Motor neuron (in vitro differentiated cells): Measurements from ENCODE around the gene NANOGP8. TPM values are rescaled to one million over a fixed set of nuclear protein-coding genes. Genes with fewer than 3 reads are reported as not detected.
"Not testable (repeated sequence)": the region's sequence is repeated elsewhere in the genome, so short reads cannot be mapped to it uniquely, and the experiment has no call there.

ENCODE experiments used
- ATAC-seq, 8 experiments: fragments of 200-7000 bp; cut with Tn5 transposase; replicated peaks in 6 of 8; 2 replicates each; pipeline ENCODE4 v1.8.0; 2021; ENCODE audit warnings: mild to moderate bottlenecking in 8 of 8, moderate library complexity in 8 of 8
- H3K27ac ChIP-seq, 2 donors: fragments of 250-450 bp; sonication (Bioruptor Pico); 2 replicates each; pipeline ENCODE4 v1.9.0; 2021; ENCODE audit warnings: antibody characterized with exemption in 2 of 2, mild to moderate bottlenecking in 2 of 2, moderate library complexity in 1 of 2
- H3K4me1 ChIP-seq, 2 donors: fragments of 250-450 bp; sonication (Bioruptor Pico); replicated peaks in 1 of 2; 2 replicates each; pipeline ENCODE4 v1.6.1; 2021; ENCODE audit warnings: antibody characterized with exemption in 2 of 2, mild to moderate bottlenecking in 2 of 2, moderate library complexity in 1 of 2
- H3K4me3 ChIP-seq, 5 donors: fragments of 250-450 bp; sonication (Bioruptor Pico); 2 replicates each; pipeline ENCODE4 v1.9.0; 2021; ENCODE audit warnings: antibody characterized with exemption in 5 of 5, mild to moderate bottlenecking in 5 of 5, moderate library complexity in 4 of 5
- WGBS, 10 experiments: fragments of 450-650 bp; shearing (Covaris generic); methylation state at CpG; one replicate each; pipeline ENCODE4 v1.0.0; 2022; 5-methylcytosine and 5-hydroxymethylcytosine counted together
- in situ Hi-C, 9 experiments: fragments of 400-800 bp; cut with MboI; loops; one replicate each; pipeline ENCODE4 v1.15.0; 2021; ENCODE audit warnings: low sequenced_read_pairs in 9 of 9, low pct_unique_long_range_greater_than_20kb in 2 of 9; ENCODE audit not compliant: unreplicated experiment in 9 of 9
- total RNA-seq, 8 experiments: library from RNA; unstranded; fragments of 300-600 nt; gene quantifications; 2 replicates each; pipeline versions ENCODE4 v1.2.3 to v1.2.4, GENCODE V29; 2022

NANOGP8 gene
- total RNA-seq, 8 experiments from 2014 or later = 0.87 to 1.1 (median 0.97) TPM; not detected in 4

- Histone ChIP-seq H3K4me1 (peaks cover 0 to 2% of the 10 kb centered on the region in 2 donors), H3K4me3 (no peak overlapping the region), H3K27ac (no peak overlapping the region)
- 41 to 100% (median 88%) methylated on average over 1 to 2 of the region's 2 CpGs; no CpG with 5 or more reads in 3 of the 10 experiments for WGBS, 10 experiments
- no peak for ATAC-seq
- in situ Hi-C loops = loop anchor here in 2 of 9 experiments (25.0 kb wide), 2 partner anchors 198 to 348 kb away; no protein-coding TSS in a partner anchor
Measured at GRCh38 chr15:35089551-35089950, 4.5 kb upstream of the NANOGP8 start.

DNA sequence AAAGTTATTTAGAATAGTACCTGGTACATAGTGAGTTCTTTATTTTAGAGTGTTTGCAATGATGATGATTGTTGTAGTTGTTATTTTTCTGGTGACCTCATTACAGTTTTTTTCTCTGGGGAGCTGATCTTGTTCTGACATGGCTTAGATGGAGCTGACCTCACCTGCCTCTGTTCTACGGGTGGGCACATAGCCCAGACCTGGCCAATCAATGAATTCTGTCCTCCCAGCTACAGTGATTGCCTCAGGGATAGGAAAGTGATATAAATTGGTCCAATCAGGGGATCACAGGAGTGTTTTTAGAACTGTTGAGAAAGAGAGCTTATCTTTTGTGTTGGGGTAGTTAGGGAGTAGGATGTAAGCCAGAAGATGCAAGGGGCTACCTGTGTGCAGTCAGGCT, 3.2 kb upstream of the NANOGP8 start:
- Histone ChIP-seq H3K4me1 (peaks cover 0 to 2% of the 10 kb centered on the region in 2 donors), H3K27ac (no peak overlapping the region), H3K4me3 (no peak overlapping the region)
- ATAC-seq = no peak
- WGBS, 10 experiments = 80 to 100% methylated on average over 1 of the region's 1 CpG; no CpG with 5 or more reads in 8 of the 10 experiments
- in situ Hi-C loops = loop anchor here in 2 of 9 experiments (25.0 kb wide), 2 partner anchors 199 to 349 kb away; no protein-coding TSS in a partner anchor

DNA sequence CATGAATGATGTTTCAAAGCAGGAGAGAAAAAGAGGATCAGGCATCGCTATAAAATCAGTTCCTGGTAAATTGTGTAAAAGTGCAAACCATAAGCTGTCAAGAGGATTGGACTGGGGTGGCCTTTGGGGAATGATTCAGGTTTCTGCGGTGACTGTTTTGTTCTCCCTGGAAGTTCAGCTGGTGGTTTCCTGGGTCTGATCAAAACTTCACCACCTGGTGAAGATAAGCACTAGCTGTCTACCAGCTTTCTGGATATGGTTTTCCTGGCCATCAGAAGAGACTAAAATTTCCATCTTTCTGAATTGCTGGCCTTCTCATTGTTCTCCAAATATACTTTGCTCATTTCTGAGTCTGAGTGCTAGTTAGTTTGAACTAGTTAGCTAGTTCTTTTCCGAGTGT, 2.7 kb upstream of the NANOGP8 start:
- ATAC-seq = no peak
- WGBS, 10 experiments = 88 to 100% (median 93%) methylated on average over 1 to 3 of the region's 3 CpGs; no CpG with 5 or more reads in 4 of the 10 experiments
- in situ Hi-C loops = loop anchor here in 2 of 9 experiments (25.0 kb wide), 2 partner anchors 200 to 350 kb away; no protein-coding TSS in a partner anchor
- Histone ChIP-seq H3K27ac (no peak overlapping the region), H3K4me3 (no peak overlapping the region), H3K4me1 (peaks cover 0 to 2% of the 10 kb centered on the region in 2 donors)

GRCh38 chr15:35082371-35083348, 2.4 kb downstream of the NANOGP8 start:
- H3K4me3 ChIP-seq, ATAC-seq, H3K4me1 ChIP-seq, H3K27ac ChIP-seq: not testable (repeated sequence)
- WGBS, 10 experiments = 60 to 100% (median 88%) methylated on average over 1 to 9 of the region's 36 CpGs; no CpG with 5 or more reads in 4 of the 10 experiments
- in situ Hi-C loops = loop anchor here in 2 of 9 experiments (25.0 kb wide), 2 partner anchors 205 to 355 kb away; no protein-coding TSS in a partner anchor

- H3K27ac ChIP-seq, H3K4me3 ChIP-seq, ATAC-seq, H3K4me1 ChIP-seq: not testable (repeated sequence)
- WGBS, 10 experiments = no CpG with 5 or more reads among the region's 45 CpGs
- in situ Hi-C loops = loop anchor here in 2 of 9 experiments (25.0 kb wide), 2 partner anchors 206 to 356 kb away; no protein-coding TSS in a partner anchor
Measured at GRCh38 chr15:35081626-35082365, 3.3 kb downstream of the NANOGP8 start.

GRCh38 chr15:35080226-35080625, 4.9 kb downstream of the NANOGP8 start:
- no peak for ATAC-seq
- in situ Hi-C loops = loop anchor here in 2 of 9 experiments (25.0 kb wide), 2 partner anchors 207 to 357 kb away; no protein-coding TSS in a partner anchor
- Histone ChIP-seq H3K4me1 (no peaks in the 10 kb centered on the region), H3K4me3 (no peak overlapping the region), H3K27ac (no peak overlapping the region)
- 40 to 100% (median 90%) methylated on average over 1 to 2 of the region's 2 CpGs; no CpG with 5 or more reads in 1 of the 10 experiments for WGBS, 10 experiments

DNA sequence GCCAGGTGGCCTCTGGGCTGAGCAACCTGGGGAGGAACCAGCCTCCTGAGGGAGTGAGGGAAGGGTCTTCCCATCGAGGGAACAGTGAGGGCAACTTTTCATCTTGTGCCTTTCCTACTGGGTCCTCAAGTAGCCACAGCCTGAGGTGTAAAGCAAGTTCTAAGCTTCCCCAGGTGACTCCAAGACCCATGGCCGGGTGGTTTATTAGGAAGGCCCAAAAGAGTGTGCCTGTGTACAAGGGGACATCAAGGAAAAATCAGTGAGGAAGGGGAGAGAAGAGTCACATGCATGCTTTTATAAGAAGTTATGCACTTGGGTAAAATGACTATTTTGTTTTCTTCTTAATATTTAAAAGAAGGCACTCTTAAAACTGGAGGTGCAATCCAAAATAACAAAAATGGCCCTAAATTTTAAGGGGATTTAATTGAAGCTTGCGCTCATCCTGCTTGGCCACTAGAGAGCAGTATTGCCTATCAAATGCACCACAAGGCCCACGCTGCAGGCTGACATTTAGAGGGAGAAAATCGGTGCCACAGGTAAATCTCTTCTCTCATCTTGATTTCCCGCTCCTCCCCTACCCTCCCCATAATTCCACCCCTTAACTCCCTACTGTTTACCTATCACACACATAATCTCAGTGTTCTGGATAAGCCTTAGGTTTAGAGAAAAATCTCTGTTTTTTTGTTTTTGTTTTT, 6.7 kb downstream of the NANOGP8 start:
- in situ Hi-C loops = loop anchor here in 3 of 9 experiments (10.0 to 25.0 kb wide), 3 partner anchors 209 to 366 kb away; no protein-coding TSS in a partner anchor
- no peaks in the 10 kb centered on the region for H3K4me1 ChIP-seq
- ATAC-seq = peak in 6 of 8 experiments; percentile 33 to 70 (median 46)
- no peak overlapping the region for H3K4me3 ChIP-seq
- 0 to 61% (median 39%) methylated on average over 1 to 6 of the region's 6 CpGs; no CpG with 5 or more reads in 2 of the 10 experiments for WGBS, 10 experiments
- H3K27ac ChIP-seq = no peak overlapping the region

DNA sequence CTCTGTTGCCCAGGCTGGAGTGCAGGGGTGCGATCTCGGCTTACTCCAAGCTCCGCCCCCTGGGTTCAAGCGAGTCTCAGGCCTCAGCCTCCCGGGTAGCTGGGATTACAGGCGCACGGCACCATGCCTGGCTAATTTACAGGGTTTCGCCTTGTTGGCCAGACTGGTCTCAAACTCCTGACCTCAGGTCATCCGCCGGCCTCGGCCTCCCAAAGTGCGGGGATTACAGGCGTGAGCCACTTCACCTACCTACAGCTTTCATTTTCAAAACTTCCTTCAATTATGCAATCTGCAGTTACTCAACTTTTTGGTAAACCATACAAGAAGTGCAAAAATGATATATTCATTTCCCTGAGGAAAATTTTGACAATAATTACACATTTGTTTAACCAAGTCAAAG, 14.0 kb downstream of the NANOGP8 start:
- 90 to 100% (median 94%) methylated on average over 2 to 9 of the region's 13 CpGs; no CpG with 5 or more reads in 1 of the 10 experiments for WGBS, 10 experiments
- in situ Hi-C loops = loop anchor here in 1 of 9 experiments (10.0 kb wide), 1 partner anchor 374 kb away; no protein-coding TSS in a partner anchor
- no peak for ATAC-seq
- H3K27ac ChIP-seq = no peak overlapping the region
- no peak overlapping the region for H3K4me3 ChIP-seq
- H3K4me1 ChIP-seq = peaks cover 6 to 26% of the 10 kb centered on the region in 2 donors

DNA sequence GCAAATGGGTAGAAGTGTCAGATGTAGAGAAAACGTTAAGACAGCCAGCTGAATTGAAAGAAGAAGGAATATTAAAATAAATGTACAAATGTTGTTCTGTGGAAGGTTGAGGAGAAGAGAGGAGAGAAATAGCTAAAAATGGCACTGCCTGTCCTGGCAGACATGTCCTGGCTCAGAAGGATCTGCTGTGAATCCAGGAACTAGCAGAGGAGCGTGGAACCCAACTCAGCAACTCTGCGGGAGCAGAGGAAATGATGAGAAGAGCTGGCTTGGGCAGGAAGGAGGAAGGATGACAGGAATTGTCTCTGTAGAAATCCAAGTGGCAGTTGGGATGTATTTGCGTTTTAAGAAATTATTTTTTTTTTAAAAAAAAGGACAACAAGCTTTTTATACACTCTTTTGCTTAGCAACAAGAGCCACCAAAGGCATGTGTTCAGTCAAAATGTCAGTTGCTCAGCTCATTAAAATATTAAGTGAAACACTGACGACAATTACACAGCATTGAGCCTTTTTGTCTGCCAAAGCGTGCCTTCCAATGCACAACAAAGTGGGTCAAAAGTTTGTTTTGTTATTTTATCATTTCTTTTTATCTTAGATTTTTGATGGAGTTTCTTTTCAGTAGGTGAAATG, 16.1 kb downstream of the NANOGP8 start:
- in situ Hi-C loops = no loop called here
- Histone ChIP-seq H3K27ac (no peak overlapping the region), H3K4me1 (peaks cover 6 to 26% of the 10 kb centered on the region in 2 donors), H3K4me3 (no peak overlapping the region)
- ATAC-seq = peak in 1 of 8 experiments; percentile 18
- WGBS, 10 experiments = 41 to 88% (median 78%) methylated on average over 3 to 6 of the region's 6 CpGs

DNA sequence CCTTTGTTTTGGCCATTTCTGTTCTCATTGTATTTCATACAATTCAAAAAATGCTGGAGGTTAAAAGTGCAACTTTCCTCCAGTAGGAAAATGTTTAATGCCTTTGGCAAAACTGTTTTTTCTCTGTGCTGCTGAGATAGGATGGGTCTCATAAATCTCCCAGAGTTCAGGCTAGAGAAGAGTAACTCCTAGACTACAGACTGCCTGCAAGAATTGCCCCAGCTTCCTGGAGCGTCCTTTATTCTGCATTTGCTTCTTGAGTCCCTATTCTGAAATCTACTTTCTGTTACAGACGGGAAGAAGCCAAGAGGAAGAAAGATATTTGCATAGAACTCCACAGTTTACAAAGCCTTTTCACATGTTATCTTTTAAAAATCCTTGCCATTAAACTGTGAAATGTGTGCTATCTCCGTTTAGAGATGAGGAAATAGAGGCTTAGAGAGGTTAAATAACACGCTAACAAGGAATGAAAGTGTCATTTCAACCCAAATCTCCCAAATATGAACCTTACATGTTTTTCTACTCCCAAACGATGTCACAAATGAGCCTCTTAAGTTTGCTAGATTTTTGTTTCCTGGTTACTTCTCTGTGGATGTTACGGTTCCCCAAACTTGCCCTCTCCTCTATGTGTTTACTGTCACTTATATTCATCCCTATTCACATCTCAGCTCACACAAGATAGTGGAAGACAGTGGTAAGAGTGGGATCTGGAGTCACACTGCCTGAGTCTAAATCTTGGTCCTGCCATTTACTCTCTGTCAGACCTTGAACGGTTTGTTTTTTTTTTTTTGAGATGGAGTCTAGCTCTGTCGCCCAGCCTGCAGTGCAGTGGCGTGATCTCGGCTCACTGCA, 17.4 kb downstream of the NANOGP8 start:
- in situ Hi-C loops = no loop called here
- Histone ChIP-seq H3K4me1 (peaks cover 6 to 26% of the 10 kb centered on the region in 2 donors), H3K27ac (peak overlapping the region in 1 of 2 donors; percentile 15), H3K4me3 (no peak overlapping the region)
- peak in 3 of 8 experiments; percentile 39 to 89 (median 71) for ATAC-seq
- 43 to 72% (median 62%) methylated on average over 2 to 9 of the region's 10 CpGs for WGBS, 10 experiments

- 57 to 100% (median 93%) methylated on average over 1 to 3 of the region's 4 CpGs; no CpG with 5 or more reads in 1 of the 10 experiments for WGBS, 10 experiments
- in situ Hi-C loops = no loop called here
- no peak for ATAC-seq
- no peak overlapping the region for H3K4me3 ChIP-seq
- no peak overlapping the region for H3K27ac ChIP-seq
- peaks cover 6 to 26% of the 10 kb centered on the region in 2 donors for H3K4me1 ChIP-seq
Measured at GRCh38 chr15:35066094-35066493, 19.0 kb downstream of the NANOGP8 start.
